Activated CD4-positive, alpha-beta memory T cell treated with anti-CD3 and anti-CD28 coated beads, Interleukin-2, amount 10 ng/mL, durations not matched to agents 7 days and 5 days (primary cell): Measurements from ENCODE around the gene SYNJ2. TPM values are rescaled to one million over a fixed set of nuclear protein-coding genes. Genes with fewer than 3 reads are reported as not detected.

ENCODE experiments used
- CTCF ChIA-PET: fragments of 350-600 bp; sonication (Branson Sonifier 250); formaldehyde crosslinking; loops from one replicate; lab custom pipeline; 2021; ENCODE audit warnings: antibody characterized with exemption, inconsistent platforms; lab: Charles Lee
- POLR2A ChIA-PET: fragments of 350-600 bp; sonication (Branson Sonifier 250); formaldehyde crosslinking; loops from one replicate; lab custom pipeline; 2021; ENCODE audit warnings: antibody characterized with exemption; lab: Charles Lee
- DNase-seq: peaks from one replicate; pipeline ENCODE4 v3.0.0-alpha.2; 2020
- H3K27ac Mint-ChIP-seq: one replicate; pipeline ENCODE4 v1.8.0; 2021; ENCODE audit warnings: mild to moderate bottlenecking, mixed read lengths
- H3K27me3 Mint-ChIP-seq: one replicate; pipeline ENCODE4 v1.8.0; 2021; ENCODE audit warnings: mixed read lengths
- H3K36me3 Mint-ChIP-seq: one replicate; pipeline ENCODE4 v1.8.0; 2021; ENCODE audit warnings: low read depth, mixed read lengths
- H3K4me1 Mint-ChIP-seq: one replicate; pipeline ENCODE4 v1.8.0; 2021; ENCODE audit warnings: mixed read lengths
- H3K4me3 Mint-ChIP-seq: one replicate; pipeline ENCODE4 v1.8.0; 2021; ENCODE audit warnings: mild to moderate bottlenecking, mixed read lengths
- H3K9me3 Mint-ChIP-seq: one replicate; pipeline ENCODE4 v1.8.0; 2021; ENCODE audit warnings: mixed read lengths
- total RNA-seq, 2 experiments: library from RNA; stranded (reverse); gene quantifications; one replicate each; pipeline ENCODE4 v1.2.3, GENCODE V29; 2021

SYNJ2 gene
- total RNA-seq, 2 experiments from 2014 or later, result 36.8 to 39.1 TPM

- CTCF ChIA-PET, result interaction anchor here (0.7 to 2.2 kb wide), 4 partner anchors 10 to 122 kb away, joined by 3 to 6 read pairs (median 4); no protein-coding TSS in a partner anchor
- Mint-ChIP-seq H3K27me3 (no peaks in the 10 kb centered on the region), H3K27ac (no peak overlapping the region), H3K36me3 (peaks cover 37% of the 10 kb centered on the region), H3K4me1 (peaks cover 32% of the 10 kb centered on the region), H3K4me3 (no peak overlapping the region), H3K9me3 (no peaks in the 10 kb centered on the region)
- POLR2A ChIA-PET, result interaction anchor here (1.0 to 1.9 kb wide), 3 partner anchors 13 to 30 kb away, joined by 3 to 6 read pairs (median 3); no protein-coding TSS in a partner anchor
- no peak for DNase-seq
These were observed 35.1 kb downstream of the SYNJ2 start for GRCh38 chr6:158016571-158017383.

- ChIA-PET CTCF (interaction anchor here (0.7 to 2.2 kb wide), 3 partner anchors 9 to 91 kb away, joined by 3 to 6 read pairs (median 6); no protein-coding TSS in a partner anchor), POLR2A (interaction anchor here (1.0 to 1.7 kb wide), 2 partner anchors 12 to 29 kb away, joined by 3 read pairs; no protein-coding TSS in a partner anchor)
- Mint-ChIP-seq H3K27ac (no peak overlapping the region), H3K36me3 (peaks cover 32% of the 10 kb centered on the region), H3K4me1 (peaks cover 24% of the 10 kb centered on the region), H3K4me3 (no peak overlapping the region), H3K9me3 (no peaks in the 10 kb centered on the region), H3K27me3 (no peaks in the 10 kb centered on the region)
- DNase-seq, result no peak
These were observed 36.0 kb downstream of the SYNJ2 start for GRCh38 chr6:158017621-158018040.

- H3K9me3 Mint-ChIP-seq, result no peaks in the 10 kb centered on the region
- H3K4me3 Mint-ChIP-seq, result no peak overlapping the region
- no peak overlapping the region for H3K27ac Mint-ChIP-seq
- H3K4me1 Mint-ChIP-seq, result peaks cover 24% of the 10 kb centered on the region
- H3K36me3 Mint-ChIP-seq, result peaks cover 32% of the 10 kb centered on the region
- ChIA-PET CTCF (interaction anchor here (2.2 kb wide), 1 partner anchor 8 kb away, joined by 6 read pairs; no protein-coding TSS in a partner anchor), POLR2A (no interaction called here)
- no peaks in the 10 kb centered on the region for H3K27me3 Mint-ChIP-seq
- no peak for DNase-seq
These were observed 36.5 kb downstream of the SYNJ2 start for GRCh38 chr6:158018041-158018771.

- H3K4me3 Mint-ChIP-seq, result no peak overlapping the region
- H3K9me3 Mint-ChIP-seq, result no peaks in the 10 kb centered on the region
- H3K36me3 Mint-ChIP-seq, result peaks cover 27% of the 10 kb centered on the region
- POLR2A ChIA-PET, result no interaction called here
- H3K27ac Mint-ChIP-seq, result no peak overlapping the region
- DNase-seq, result no peak
- H3K4me1 Mint-ChIP-seq, result peaks cover 18% of the 10 kb centered on the region
- no peaks in the 10 kb centered on the region for H3K27me3 Mint-ChIP-seq
- CTCF ChIA-PET, result interaction anchor here (1.4 to 2.2 kb wide), 2 partner anchors 7 to 18 kb away, joined by 3 to 6 read pairs; no protein-coding TSS in a partner anchor
These were observed 37.2 kb downstream of the SYNJ2 start for GRCh38 chr6:158018851-158019361.

- Mint-ChIP-seq H3K27ac (no peak overlapping the region), H3K9me3 (no peaks in the 10 kb centered on the region), H3K27me3 (no peaks in the 10 kb centered on the region), H3K4me3 (no peak overlapping the region), H3K36me3 (peaks cover 26% of the 10 kb centered on the region), H3K4me1 (peaks cover 13% of the 10 kb centered on the region)
- POLR2A ChIA-PET, result no interaction called here
- DNase-seq, result no peak
- CTCF ChIA-PET, result interaction anchor here (1.4 kb wide), 1 partner anchor 18 kb away, joined by 3 read pairs; no protein-coding TSS in a partner anchor
These were observed 37.8 kb downstream of the SYNJ2 start for GRCh38 chr6:158019416-158019815.

DNA sequence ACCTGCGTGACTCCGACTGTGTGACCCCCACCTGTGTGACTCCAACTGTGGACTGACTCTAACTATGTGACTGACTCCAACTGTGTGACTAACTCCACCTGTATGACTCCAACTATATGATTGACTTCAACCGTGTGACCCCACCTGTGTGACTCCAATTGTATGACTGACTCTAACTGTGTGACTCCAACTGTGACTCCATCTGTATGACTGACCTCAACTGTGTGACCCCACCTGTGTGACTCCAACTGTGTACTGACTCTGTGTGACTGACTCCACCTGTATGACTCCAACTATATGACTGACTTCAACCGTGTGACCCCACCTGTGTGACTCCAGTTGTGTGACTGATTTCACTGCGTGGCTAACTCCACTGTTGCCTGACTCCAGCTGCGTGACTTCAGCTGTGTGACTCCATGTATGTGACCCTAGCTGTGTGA, 38.6 kb downstream of the SYNJ2 start:
- CTCF ChIA-PET, result interaction anchor here (1.4 kb wide), 1 partner anchor 19 kb away, joined by 3 read pairs; no protein-coding TSS in a partner anchor
- Mint-ChIP-seq H3K27me3 (no peaks in the 10 kb centered on the region), H3K4me3 (no peak overlapping the region), H3K9me3 (no peaks in the 10 kb centered on the region), H3K4me1 (peaks cover 11% of the 10 kb centered on the region), H3K36me3 (peaks cover 21% of the 10 kb centered on the region), H3K27ac (no peak overlapping the region)
- DNase-seq, result no peak
- POLR2A ChIA-PET, result no interaction called here

GRCh38 chr6:158020811-158021210, 39.1 kb downstream of the SYNJ2 start:
- no peaks in the 10 kb centered on the region for H3K9me3 Mint-ChIP-seq
- H3K27me3 Mint-ChIP-seq, result no peaks in the 10 kb centered on the region
- POLR2A ChIA-PET, result no interaction called here
- no peak overlapping the region for H3K27ac Mint-ChIP-seq
- H3K4me3 Mint-ChIP-seq, result no peak overlapping the region
- CTCF ChIA-PET, result no interaction called here
- peaks cover 9% of the 10 kb centered on the region for H3K4me1 Mint-ChIP-seq
- DNase-seq, result no peak
- H3K36me3 Mint-ChIP-seq, result peaks cover 21% of the 10 kb centered on the region

- H3K36me3 Mint-ChIP-seq, result peaks cover 21% of the 10 kb centered on the region
- H3K27ac Mint-ChIP-seq, result no peak overlapping the region
- DNase-seq, result no peak
- no peaks in the 10 kb centered on the region for H3K9me3 Mint-ChIP-seq
- H3K4me3 Mint-ChIP-seq, result no peak overlapping the region
- ChIA-PET CTCF (no interaction called here), POLR2A (no interaction called here)
- H3K27me3 Mint-ChIP-seq, result no peaks in the 10 kb centered on the region
- peaks cover 15% of the 10 kb centered on the region for H3K4me1 Mint-ChIP-seq
These were observed 39.7 kb downstream of the SYNJ2 start for GRCh38 chr6:158021376-158021775.

DNA sequence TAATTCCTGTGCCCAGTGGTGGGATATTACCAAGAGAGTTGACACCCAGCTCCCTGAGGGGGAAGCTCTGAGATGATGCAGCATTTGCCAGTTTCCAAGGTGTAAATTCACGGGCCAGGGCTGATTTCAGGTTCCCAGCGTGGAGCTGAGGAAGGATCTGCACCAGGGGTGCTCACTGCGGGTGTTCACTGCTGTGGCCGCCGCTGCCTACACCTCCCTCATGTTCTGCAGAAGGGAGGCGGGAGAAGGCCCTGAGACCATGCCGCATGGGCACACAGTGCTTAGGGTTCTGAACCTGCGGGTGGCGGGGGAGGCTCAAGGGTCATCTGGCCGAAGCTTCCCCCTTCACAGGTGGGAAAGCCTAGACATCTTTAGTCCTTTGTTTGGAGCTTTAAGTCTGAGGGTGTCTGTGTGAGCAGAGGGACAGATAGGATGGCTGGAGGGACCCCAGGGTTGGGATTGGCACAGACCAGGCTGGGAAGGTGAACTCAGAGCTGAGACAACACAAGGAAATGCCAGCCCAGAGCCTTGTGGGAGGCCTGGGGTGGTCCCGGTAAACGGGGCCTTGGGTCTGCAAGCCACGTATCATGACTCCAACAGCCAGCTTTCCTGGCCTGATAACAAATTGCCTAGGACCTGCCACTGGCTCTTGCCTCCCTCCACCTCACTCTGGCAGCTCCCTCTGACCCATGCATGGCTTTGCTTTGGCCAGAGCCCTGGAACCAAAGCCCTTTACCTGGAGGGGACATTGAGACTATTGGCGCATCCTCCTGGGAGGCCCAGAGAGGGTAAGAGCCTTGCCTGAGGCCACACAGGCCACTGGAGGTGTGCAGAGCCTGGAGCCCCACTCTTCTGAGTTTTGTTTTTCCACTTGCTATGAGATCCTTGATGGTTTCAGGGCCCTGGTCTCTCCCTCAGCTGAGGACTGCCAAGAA, 40.4 kb downstream of the SYNJ2 start:
- ChIA-PET CTCF (no interaction called here), POLR2A (no interaction called here)
- no peak overlapping the region for H3K27ac Mint-ChIP-seq

DNA sequence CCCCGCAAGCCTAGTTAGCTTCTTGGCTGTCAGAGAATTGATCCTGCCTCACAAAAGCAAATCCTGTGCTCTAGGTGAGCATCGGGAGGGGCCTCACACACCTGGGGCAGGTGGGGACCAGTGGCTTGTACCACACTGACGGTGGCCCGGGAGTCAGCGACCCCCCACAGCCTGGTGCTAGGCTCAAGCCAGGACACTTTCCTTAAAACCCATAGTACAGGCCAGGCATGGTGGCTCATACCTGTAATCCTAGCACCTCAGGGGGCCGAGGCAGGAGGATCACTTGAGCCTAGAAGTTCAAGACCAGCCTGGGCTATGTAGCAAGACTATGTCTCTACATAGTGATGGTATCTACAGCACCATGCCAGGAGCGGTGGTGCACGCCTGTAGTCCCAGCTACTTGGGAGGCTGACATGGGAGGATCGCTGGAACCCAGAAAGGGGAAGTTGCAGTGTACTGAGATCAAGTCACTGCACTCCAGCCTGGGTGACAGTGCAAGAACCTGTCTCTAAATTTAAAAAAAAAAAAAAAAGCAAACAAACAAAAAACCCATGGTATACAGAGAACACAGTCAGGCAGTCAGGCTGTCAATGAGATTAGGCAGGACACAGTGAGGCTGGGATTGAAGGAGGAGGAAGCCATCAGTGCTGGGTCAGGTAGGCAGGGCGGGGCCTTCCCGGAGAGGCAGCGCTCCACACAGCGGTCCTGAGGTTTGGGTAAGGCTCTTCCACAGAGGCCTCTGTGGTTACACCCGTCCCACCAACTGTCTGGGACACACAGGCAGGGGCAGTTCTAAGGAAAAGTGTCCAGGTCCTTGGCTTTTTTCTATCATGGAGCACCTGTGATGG, 41.3 kb downstream of the SYNJ2 start:
- no peaks in the 10 kb centered on the region for H3K27me3 Mint-ChIP-seq
- H3K36me3 Mint-ChIP-seq, result peaks cover 21% of the 10 kb centered on the region
- ChIA-PET CTCF (no interaction called here), POLR2A (no interaction called here)
- H3K9me3 Mint-ChIP-seq, result no peaks in the 10 kb centered on the region
- DNase-seq, result no peak
- no peak overlapping the region for H3K27ac Mint-ChIP-seq
- H3K4me3 Mint-ChIP-seq, result no peak overlapping the region
- H3K4me1 Mint-ChIP-seq, result peaks cover 31% of the 10 kb centered on the region

More for the DNA sequence above, 40.4 kb downstream of the SYNJ2 start:
- Mint-ChIP-seq H3K4me3 (no peak overlapping the region), H3K36me3 (peaks cover 21% of the 10 kb centered on the region), H3K9me3 (no peaks in the 10 kb centered on the region), H3K27me3 (no peaks in the 10 kb centered on the region), H3K4me1 (peaks cover 22% of the 10 kb centered on the region)
- DNase-seq, result no peak

GRCh38 chr6:158023597-158023939, 41.9 kb downstream of the SYNJ2 start:
- no peak overlapping the region for H3K27ac Mint-ChIP-seq
- ChIA-PET CTCF (no interaction called here), POLR2A (no interaction called here)
- no peaks in the 10 kb centered on the region for H3K27me3 Mint-ChIP-seq
- H3K4me1 Mint-ChIP-seq, result peaks cover 33% of the 10 kb centered on the region
- DNase-seq, result no peak
- H3K9me3 Mint-ChIP-seq, result no peaks in the 10 kb centered on the region
- no peak overlapping the region for H3K4me3 Mint-ChIP-seq
- H3K36me3 Mint-ChIP-seq, result peaks cover 18% of the 10 kb centered on the region
